HG03442 (cell line): ENCODE data around the gene MAD2L1.

ENCODE experiments used
- ATAC-seq: cut with Tn5 transposase; IDR thresholded peaks from one replicate; pipeline ENCODE4 v1.9.1; 2021; ENCODE audit warnings: mild to moderate bottlenecking, moderate library complexity; ENCODE audit not compliant: unreplicated experiment

MAD2L1 gene

DNA sequence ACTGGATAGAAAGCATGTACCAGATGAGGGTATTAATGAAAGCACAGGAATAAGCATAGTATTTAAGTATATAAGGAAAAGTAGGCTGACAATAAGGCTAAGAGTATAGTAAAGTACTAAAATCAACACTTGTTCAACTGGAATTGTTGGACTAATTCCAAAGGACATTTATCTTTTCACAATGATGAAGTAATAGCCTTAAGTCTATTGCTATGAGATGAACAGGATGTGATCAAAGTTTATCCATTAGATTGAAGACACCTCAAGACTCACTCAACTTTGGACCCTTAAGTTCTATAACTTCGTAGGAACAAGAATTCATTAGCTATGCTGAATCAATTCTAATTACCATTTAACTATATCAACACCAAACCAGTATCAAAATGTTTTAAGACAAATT is 7.6 kb downstream of the MAD2L1 start:
- no peak for ATAC-seq

DNA sequence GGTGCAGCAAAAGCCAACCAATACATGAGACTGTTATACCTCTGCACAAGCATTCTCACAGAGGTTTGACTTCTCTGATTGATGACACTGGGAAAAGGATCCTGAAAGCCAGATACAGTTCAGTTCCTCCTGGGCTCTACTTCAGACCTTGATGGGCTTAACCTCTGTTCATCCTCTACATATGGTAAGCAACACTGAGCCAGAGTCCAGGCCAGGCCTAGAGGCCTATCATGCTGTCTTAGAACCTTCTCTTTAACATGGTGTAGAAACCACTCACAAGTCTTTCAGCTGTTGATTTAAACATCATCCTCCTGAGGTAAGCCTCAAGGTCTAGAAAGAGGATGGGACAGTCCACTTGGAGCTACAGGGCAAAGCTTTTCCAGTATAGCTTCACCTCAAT is 9.2 kb downstream of the MAD2L1 start:
- no peak for ATAC-seq

DNA sequence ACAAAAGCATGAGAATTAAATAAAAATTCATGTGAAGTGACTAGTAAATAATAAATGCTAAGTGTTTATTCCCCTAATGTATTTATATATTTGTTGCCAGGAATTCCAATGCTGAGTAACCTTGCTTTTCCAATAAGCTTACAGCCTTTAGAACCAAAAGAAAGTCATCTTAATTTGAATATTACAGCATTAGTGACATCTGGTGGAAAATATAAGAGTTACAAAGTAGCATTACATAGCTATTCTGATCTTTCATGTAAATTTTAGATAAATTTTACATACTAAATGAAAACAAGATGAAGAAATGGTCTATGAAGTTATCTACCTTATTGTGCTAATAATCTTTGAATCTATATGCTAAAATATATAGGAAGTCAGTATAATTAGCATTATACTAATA is 10.4 kb downstream of the MAD2L1 start:
- peak; percentile 28 for ATAC-seq

DNA sequence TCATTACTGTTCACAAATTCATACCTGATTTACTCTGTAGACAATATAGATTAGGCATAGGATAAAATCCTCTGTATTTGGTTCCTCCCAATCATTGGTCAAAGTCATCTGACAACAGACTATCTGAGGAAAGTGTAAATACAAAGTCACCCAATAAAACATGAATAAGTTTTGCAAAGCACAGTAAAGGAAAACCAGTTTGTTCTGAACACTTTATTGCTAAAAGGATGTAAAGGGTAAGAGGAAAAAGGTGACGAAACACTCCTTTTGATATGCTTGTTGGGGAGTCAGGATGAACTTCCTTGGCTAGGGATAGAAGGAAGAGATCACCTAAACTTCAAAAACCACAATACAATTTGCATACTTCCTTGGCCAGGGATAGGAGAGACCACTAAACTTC is 10.9 kb downstream of the MAD2L1 start:
- no peak for ATAC-seq

DNA sequence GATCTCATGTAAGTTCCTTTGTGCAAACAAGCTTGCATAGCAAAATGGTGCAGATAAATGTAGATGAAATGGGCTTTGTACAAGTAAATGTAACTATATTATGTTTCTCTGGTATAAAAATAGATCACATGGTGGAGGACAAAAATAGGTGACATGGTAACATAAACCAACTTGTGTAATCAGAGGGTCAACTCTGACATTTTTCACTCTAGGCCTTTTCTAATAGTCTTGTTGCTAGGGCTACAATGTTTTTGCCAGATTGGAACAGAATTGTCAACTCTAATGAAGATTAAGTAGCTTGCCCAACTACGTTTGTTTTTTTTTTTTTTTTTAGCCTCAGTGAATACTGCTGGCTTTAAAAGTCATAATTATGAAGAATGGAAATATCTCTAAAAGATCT is 11.5 kb downstream of the MAD2L1 start:
- no peak for ATAC-seq

DNA sequence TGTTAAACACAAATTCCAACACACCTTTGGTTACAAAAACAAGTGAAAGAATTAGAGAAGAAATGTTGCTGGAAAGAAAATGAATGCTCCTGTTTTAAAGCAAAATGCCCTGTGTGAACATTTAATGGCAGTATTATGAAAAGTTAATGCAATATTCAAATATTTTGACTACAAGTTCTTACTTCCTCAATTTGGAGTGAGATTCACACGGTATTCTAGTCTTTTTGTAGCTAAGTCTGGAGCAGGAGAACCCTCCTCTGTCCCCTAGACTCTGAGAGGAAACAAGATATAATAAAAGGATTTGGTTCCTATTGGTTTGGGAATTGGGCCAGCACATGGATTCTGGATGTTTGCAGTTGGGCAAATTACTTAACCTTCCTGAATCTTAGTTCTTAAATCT is 12.7 kb downstream of the MAD2L1 start:
- peak; percentile 57 for ATAC-seq

DNA sequence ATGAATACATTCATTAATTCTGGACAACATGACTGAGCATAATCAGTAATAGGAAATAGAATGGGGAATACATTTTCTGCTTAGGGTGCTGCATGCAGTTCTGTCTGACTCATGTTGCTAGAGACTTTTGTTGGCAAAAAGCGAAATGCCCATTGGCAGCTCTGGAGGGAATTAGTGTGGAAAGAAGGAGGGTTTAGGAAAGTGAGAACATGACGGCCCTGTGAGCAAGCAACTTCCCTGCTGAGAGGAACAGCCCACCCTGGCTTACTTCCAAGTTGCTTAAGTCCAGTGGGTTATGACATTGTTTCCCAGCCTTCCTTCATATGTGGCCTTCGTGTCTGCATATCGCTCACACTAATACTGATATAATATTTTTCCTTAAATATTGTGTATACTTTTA is 13.8 kb downstream of the MAD2L1 start:
- no peak for ATAC-seq

DNA sequence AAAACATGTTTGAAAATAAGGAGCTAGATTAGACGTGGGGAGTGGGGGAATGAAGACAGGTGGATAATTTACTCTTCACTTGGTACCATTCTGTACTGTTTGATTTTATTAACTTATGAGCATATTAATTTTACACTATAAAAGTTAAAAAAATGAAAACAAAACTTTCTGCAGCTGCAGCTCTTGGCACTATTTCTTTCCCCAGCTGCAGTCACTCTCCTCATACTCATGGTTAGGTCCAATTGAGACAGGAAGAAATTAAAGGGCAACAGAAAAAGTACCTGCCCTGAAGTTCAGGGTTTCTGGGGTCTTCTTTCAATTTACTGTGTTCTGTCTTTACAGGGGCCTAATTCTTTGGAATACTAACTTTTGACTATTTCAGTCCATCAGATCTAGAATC is 15.4 kb downstream of the MAD2L1 start:
- ATAC-seq: no peak

DNA sequence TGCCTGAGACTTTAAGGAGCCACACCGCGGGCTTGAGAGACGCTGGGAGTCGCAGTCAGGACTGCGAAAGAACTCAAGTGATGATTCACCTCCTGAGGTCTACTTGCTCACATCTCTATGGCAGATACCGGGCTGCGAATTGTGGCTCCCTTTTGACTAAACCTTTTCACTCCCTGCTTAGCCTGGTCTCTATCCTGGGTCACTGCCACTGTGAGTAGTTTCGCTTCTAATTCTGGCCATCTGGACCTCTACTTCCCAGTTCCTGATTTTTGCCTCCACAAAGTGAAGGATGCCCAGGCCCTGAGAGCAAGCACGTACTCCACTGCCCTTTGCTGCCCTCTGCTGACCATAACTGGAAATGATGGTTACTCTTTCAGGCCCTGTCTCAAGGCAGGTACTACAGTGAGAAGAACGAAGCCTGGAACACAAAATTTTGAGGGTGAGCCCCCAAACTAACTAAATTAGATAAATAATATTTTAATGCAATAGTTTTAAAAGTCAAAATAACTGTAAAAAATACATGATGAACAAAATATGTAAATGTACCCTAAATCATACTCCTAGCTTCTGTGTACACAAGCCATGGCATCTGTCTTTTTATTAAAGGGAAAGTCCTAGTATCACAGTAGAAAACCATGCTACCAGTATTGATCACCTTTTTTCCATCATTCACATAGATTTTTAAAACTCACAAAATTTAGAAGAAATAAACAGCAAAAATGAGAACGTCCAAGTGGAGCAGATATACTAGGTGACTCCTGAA is 16.7 kb downstream of the MAD2L1 start:
- peak; percentile 84 for ATAC-seq

DNA sequence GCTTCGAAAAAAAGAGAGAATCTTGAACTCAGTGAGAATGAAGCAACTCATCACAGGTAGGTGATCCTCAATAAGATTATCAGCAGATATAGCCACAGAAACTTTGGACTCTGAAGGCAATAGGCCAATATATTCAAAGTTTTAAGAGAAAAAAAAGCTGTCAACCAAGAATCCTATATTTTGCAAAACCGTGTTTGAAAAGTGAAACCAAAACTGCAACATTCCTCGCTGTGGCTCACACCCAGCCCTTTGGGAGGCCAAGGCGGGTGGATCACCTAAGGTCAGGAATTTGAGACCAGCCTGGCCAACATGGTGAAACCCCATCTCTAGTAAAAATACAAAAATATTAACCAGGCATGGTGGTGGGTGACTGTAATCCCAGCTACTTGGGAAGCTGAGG is 22.8 kb downstream of the MAD2L1 start:
- no peak for ATAC-seq

DNA sequence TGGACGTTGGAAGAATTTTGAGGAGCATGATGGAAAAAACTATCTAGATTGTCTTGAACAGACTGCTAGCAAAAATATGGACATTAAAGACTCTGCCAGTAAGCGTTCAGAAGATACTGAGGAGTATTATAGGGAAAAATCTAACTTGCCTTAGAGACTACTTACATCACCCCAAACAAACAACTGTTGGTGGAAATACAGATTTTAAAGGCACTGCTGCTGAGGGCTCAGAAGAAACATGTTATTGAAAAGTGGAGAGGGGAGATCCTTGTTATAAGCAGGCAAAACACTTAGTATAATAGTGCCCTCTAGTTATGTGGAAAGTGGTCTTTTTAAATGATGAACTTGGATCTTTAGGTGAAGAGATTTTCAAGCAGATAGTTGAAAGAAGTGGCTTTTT is 29.2 kb downstream of the MAD2L1 start:
- ATAC-seq: no peak

DNA sequence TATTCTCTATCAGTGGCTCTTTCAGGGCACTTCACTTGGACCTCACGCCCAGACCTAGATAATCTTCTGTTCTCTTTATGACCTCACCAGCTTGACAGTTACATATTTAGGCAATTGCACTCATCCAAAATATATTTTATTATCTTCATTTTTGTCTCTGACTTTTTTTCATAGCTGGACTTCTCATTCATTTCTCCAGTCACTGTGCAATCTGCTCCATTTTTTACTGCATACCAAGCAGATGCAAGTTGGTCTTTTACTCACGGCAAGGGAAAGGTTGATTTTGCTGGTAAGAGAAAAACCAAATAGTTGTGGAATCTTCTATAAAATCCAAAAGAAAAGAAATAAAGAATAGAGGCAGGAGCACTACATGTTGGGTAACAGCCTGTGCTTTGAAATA is 31.7 kb downstream of the MAD2L1 start:
- no peak for ATAC-seq

DNA sequence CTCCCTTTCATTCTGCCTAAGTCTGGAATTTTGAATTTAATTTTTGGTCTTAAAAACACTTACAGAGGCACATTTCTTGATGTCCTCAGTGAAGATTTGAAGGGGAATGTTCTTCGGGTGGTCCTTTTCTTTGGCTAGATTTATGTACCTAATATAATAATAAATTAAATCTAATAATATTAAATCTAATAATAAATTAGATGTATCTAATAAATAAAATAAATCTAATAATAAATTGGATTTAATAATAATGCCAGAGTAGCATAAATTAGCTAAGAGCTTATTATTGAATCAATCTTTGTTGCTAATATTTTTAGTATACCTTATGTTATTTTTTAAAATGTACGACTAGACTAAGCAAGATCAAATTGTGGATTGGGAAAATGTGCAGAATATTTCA is 39.8 kb downstream of the MAD2L1 start:
- ATAC-seq: no peak

DNA sequence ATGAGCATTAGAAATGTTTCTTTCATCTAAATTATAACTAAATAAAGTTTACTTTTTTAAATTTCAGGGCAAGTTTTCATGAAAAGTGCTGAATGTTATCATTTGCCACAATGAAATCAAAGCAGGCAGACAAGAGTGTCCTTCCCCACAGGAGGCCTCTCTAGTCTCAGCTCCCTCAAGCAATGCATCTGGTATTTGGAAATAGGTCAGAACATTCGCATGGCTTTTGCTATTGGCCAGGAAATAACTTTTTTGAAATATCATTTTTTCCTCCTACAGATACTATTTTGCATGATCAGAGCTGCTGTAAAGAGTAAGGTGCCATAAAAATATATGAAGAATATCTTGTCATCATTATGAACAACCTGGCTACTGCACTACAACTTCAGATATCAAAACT is 41.1 kb downstream of the MAD2L1 start:
- no peak for ATAC-seq

DNA sequence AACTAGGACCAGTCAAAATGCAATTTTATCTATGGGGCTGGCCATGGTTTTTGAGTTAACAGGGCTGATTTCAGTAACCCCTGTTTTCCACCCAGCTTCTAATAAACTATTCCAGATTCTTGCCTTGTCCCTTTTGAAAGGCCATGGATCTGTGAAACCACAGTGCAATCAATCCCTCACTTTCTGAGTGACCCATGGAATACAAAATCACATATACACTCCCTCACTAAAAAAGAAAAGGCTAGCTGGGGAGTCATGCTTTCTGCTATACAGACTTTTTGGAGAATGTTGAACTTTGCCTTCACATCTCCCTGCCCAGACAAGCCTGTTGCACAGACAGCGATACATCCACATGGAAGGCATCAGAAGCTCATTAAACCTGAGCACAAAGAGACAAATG is 47.9 kb downstream of the MAD2L1 start:
- no peak for ATAC-seq

DNA sequence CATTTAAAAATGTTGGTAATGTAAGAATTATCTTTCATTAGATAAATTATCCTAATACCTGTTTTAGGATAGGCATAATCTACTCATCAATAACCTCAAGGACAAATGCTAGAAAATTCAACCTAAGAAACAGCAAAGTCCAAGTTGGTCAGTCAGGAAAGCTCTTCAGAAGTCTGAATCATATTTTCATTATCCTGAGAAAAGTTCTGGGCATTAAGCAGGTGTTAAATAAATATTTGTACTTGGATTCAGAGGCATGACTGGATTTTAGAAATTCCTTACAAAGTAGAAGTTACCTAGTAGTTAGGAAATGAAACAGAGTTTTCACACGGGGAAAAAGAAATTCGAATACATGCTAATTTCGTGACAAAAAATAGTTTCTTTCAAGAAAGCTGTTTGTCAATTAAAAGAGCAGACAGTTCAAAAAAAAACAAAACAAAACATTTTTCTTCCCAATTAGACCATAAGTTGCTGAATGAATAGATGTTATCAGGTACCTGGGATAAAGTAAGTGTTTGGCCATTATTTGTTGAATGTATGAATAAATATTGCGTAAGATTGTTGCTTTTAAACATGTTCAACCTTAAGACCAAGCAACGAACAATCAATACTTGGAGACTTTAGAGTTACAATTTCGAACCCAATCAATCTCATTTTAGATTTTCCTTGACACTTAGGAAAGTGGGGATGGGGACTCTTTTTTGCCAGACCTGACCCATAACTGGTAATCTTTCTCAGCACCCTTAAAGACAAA is 48.5 kb downstream of the MAD2L1 start:
- no peak for ATAC-seq

DNA sequence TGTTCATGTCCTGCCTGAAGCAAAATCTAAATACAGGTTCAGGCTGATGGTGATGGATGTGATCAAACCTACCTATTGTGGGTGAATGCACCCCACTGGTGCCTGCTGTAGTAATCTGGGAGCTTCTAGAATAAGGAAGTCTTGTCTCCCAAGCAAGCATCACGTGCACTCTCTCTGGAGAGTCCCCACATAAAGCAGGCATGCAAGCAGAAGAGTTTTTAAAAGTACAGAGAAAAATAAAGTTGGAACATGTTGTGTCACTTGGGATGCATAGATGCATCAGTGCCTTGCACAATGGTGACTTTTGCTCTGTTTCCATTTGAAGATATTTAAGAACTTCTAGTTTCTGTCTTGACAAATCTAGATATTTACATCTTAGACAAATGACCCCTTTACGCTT is 54.9 kb downstream of the MAD2L1 start:
- no peak for ATAC-seq

DNA sequence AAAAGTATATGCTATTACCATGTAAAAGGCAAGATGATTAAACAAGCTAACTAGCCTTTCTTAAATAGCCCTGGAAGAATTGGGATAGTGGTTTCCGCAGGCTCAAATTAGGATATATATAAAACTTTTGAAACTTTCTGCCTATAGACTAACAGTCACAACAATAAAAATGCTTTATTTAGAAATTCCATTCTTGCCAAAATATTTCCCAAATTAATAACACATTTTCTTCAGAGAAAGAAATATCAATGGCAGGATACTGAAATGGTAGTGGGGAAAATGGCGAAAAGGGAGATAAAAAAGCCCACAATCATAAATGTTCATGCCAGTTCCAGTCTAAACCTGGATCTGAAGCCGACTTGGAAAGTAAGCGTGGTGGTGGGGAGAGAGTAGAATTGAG is 56.0 kb downstream of the MAD2L1 start:
- no peak for ATAC-seq

DNA sequence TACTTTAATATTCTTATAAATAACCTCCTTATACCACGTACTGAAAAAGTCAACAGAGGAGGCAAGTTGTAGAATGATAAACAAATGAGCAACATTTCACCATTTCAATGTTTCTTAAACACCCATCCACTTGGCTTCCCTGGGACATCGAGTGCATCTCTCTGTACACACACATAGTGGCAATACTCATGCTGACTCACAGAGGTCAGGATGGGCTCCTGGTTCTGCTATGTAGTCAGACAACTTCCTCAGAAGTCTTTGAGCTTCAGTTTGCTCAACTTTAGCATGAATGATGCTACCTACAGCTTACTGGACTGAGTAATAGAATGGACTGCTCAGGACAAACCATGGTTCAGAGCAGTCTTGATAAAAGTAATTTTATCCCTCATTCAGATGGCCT is 56.9 kb downstream of the MAD2L1 start:
- no peak for ATAC-seq

DNA sequence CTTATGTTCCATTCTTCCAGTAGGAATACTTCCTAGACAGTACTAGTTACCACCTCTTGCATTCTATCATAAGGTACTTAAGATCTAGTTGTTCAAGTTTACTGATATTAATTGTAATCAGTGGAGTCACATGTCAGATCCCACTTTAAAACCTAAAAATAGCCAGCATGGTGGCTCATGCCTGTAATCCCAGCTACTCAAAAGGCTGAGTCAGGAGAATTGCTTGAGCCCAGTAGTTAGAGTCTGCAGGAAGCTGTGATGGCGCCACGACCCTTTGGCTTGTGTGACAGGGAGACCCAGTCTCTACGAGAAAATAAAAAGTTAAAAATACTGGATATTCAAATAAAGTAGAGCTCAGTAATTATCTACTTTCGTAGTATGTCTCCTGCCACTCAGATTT is 57.7 kb downstream of the MAD2L1 start:
- no peak for ATAC-seq

DNA sequence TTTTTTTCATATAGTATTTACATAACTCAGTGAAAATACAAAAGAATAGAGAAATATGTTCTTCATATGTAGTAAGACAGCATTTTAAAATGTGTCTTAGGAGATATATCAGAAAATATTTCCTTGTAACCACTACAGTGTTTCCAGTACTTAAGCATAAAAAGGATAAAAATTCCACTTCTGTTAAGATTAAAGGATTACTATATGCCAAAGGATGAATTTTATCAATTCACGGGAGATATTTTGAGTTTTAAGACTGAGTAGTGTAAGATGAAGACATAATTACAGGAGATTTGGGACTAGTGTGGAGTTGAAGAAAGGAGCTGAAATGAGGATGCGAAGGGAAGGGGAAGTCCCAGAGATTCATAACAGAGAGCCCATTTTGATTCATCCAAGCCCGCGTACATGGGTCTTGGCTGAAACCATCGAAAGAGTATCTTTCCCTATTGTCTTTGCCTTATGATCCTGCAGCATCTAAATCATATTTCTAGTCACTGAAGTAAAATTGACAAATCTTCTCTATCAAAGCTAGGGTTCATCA is 58.7 kb downstream of the MAD2L1 start:
- ATAC-seq: no peak

DNA sequence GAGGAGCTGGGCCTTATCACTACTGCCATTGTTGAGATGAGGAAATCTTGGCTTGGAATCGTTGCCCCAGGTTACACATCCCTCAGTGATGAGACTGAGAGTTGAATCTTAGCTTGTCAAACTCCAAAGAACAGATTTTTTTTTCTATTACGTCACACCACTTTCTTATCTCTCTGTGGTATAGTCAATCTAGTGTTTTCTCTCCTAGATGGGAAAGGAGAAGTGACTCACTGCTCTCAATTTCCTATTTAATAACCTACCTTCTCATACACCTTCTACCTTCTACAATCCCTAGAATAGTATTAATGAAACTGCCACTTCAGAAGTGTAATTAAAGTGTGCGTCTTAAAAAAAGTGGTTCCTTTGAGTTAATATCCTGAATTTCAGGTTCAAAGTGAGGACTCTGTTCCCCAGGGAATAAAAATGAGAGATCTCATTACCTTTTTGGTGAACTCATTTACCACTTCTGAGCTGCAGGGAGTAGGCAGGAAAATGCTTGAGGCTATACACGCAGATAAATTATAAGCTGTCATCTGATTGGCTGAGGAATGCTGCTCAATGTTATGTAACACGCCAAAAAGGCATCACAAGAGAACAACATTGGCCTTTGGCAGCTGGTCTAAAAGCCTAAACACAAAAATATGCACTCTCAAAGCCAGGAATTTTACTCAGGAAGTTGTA is 59.3 kb downstream of the MAD2L1 start:
- no peak for ATAC-seq
